ENCODE measurements around the gene DLST.
"Not testable (repeated sequence)": the region's sequence is repeated elsewhere in the genome, so short reads cannot be mapped to it uniquely, and the experiment has no call there.

Gene DLST

DNA sequence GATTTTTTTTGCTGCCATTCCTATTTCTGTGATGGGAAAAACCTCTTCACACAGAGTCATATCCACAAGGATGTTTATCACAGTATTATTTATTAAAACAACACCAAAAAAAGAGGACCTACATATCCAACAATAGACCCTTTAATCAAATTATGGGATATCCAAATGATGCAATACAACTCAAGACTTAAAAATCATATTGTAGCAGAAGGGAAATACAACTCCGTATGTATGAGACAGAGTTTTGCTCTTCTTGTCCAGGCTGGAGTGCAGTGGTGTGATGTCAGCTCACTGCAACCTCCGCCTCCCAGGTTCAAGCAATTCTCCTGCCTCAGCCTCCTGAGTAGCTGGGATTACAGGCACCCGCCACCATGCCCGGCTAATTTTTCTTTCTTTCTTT lies 51.2 kb downstream of the DLST start:
- H3K9ac ChIP-seq (ENCODE audit: low read depth, low read length); H3K27me3 ChIP-seq (ENCODE audit: insufficient read depth, low read length); H3K9me3 ChIP-seq (ENCODE audit: insufficient read depth, low read depth, low read length); H3K27ac ChIP-seq (ENCODE audit: low read depth, low read length); H3K4me1 ChIP-seq (ENCODE audit: insufficient read depth, low read length); H3K36me3 ChIP-seq (ENCODE audit: insufficient read depth, low read length); H3K4me3 ChIP-seq (ENCODE audit: low read length): not testable (repeated sequence)
- WGBS: 92% methylated on average over 2 of the region's 4 CpGs

DNA sequence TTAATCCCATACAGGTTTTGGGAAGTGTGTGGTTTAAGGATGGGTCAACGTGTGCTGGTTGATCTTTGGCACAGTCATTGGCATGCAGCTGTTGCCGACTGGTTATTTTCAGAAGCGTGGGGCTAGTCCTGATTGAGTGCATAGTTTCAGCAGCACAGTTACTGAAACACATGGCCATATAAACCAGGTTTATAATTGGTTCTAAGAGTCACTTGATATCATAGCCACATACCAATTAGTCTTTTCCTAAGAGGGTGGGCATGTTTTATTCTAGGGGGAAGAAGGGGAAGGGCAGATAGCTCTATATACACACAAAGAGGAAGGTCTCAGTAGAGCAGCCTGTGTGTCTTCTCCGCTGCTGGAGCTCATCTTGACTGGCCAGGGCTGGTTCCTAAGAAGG lies 52.3 kb downstream of the DLST start:
- Histone ChIP-seq H3K27ac (ENCODE audit: low read depth, low read length) (no peak overlapping the region), H3K36me3 (ENCODE audit: insufficient read depth, low read length) (no peaks in the 10 kb centered on the region), H3K27me3 (ENCODE audit: insufficient read depth, low read length) (0 out of 2 replicates have a peak, but pooled peaks cover 2% of the 10 kb centered on the region), H3K4me1 (ENCODE audit: insufficient read depth, low read length) (no peaks in the 10 kb centered on the region), H3K9ac (ENCODE audit: low read depth, low read length) (no peak overlapping the region), H3K4me3 (ENCODE audit: low read length) (no peak overlapping the region), H3K9me3 (ENCODE audit: insufficient read depth, low read depth, low read length) (no peaks in the 10 kb centered on the region)
- 86% methylated on average over 4 of the region's 4 CpGs for WGBS

DNA sequence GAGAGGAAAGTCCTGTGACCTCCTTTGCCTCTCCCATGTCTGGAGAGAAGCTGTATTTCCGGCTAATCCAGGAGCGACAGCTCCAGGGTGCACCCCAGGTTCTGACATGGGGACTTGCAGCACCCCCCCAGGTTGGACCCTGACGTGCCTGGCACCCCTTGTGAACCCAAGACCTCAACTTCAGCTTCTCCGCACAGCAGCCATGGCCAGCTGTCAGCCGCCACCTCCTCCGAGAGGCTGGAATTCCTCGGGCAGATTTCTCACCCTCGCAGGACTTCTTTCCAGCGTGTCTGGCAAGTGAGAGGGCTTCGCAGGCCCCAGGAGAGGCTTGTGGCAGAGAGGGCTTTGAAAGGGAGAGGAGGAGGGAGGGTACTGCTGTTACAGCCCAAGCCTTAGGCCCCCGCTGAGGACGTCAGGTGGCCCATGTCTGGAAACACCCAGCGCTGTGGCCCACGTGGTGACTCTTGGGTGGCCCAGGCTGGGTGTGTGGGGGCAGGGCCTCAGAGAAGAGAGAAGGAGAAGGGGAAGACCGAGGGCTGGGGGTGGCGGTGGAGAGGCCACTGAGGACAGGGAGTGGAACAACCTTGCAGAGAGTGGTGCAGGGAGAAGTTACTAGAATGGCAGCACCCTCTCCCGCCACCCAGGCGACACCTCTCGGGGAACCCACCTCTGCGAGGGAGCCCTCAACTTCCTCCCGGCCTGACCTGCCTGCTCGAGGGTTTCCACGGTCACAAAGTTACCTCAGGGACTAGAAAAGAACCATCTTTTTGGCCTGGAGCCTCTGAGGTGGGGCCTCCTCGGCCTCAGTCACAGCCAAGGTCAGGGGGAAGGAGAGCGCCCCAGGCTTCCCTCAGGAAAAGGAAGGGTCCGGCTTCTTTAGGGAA lies 53.0 kb downstream of the DLST start:
- Histone ChIP-seq H3K4me1 (ENCODE audit: insufficient read depth, low read length) (no peaks in the 10 kb centered on the region), H3K4me3 (ENCODE audit: low read length) (no peak overlapping the region), H3K9ac (ENCODE audit: low read depth, low read length) (no peak overlapping the region), H3K9me3 (ENCODE audit: insufficient read depth, low read depth, low read length) (no peaks in the 10 kb centered on the region), H3K27ac (ENCODE audit: low read depth, low read length) (no peak overlapping the region), H3K36me3 (ENCODE audit: insufficient read depth, low read length) (no peaks in the 10 kb centered on the region), H3K27me3 (ENCODE audit: insufficient read depth, low read length) (0 out of 2 replicates have a peak, but pooled peaks cover 2% of the 10 kb centered on the region)
- WGBS: 79% methylated on average over 26 of the region's 26 CpGs

DNA sequence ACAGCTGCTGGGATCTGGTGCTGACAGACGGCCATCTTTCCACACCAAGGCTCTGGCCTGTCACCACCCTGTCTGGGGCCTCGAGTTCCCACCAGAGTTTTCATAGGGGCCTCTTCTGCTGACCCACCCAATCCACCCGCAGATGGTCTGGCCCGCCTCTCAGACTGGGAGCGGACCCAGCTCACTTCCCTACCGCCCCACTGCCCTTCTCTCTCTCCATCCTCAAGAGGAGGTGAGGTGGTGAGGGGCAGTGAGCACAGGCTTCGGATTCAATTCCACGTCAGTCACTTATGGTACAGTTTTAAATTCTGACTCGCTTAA lies 53.6 kb downstream of the DLST start:
- H3K4me1 ChIP-seq (ENCODE audit: insufficient read depth, low read length): no peaks in the 10 kb centered on the region
- H3K9me3 ChIP-seq (ENCODE audit: insufficient read depth, low read depth, low read length): no peaks in the 10 kb centered on the region
- 0 out of 2 replicates have a peak, but pooled peaks cover 2% of the 10 kb centered on the region for H3K27me3 ChIP-seq (ENCODE audit: insufficient read depth, low read length)
- H3K27ac ChIP-seq (ENCODE audit: low read depth, low read length): no peak overlapping the region
- no peak overlapping the region for H3K4me3 ChIP-seq (ENCODE audit: low read length)
- no peaks in the 10 kb centered on the region for H3K36me3 ChIP-seq (ENCODE audit: insufficient read depth, low read length)
- 82% methylated on average over 9 of the region's 9 CpGs for WGBS
- H3K9ac ChIP-seq (ENCODE audit: low read depth, low read length): no peak overlapping the region

DNA sequence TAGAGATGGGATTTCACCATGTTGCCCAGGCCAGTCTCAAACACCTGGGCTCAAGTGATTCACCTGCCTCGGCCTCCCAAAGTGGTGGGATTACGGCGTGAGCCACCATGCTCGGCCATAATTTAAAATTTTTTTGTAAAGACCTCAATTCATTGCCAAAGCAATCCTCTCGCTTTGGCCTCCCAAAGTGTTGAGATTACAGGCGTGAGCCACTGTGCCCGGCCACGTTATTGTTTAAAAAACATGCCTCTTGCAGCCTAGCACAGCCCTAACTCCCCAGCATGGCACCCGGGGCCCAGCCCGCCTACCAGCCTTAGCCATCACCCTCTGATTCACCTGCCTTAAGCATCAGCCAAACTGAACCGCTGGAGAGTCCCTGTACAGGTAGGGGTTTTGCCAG lies 54.4 kb downstream of the DLST start:
- 0 out of 2 replicates have a peak, but pooled peaks cover 2% of the 10 kb centered on the region for H3K27me3 ChIP-seq (ENCODE audit: insufficient read depth, low read length)
- WGBS: 88% methylated on average over 11 of the region's 11 CpGs

DNA sequence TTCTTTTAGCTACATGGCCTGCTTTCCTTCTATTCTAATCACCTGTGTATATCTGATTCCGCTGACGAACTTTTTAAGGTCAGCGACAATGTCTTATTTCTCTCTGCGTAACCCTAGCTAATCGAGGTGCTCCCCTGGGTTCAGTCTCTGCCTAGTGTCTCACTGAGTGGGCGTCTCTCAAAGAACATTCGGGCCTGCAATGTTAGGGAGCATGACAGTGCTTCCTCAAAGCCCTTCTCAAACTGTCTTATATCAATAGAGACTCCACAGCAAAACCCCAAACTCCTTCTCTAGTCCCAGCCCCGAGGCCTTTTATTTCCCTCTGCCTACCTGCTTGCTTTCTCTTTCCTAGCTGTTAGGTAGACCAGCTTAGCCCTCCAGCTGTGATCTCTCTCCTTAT lies 55.0 kb downstream of the DLST start:
- Histone ChIP-seq H3K36me3 (ENCODE audit: insufficient read depth, low read length) (no peaks in the 10 kb centered on the region), H3K27ac (ENCODE audit: low read depth, low read length) (no peak overlapping the region), H3K9me3 (ENCODE audit: insufficient read depth, low read depth, low read length) (no peaks in the 10 kb centered on the region), H3K4me1 (ENCODE audit: insufficient read depth, low read length) (no peaks in the 10 kb centered on the region), H3K27me3 (ENCODE audit: insufficient read depth, low read length) (0 out of 2 replicates have a peak, but pooled peaks cover 2% of the 10 kb centered on the region), H3K9ac (ENCODE audit: low read depth, low read length) (no peak overlapping the region), H3K4me3 (ENCODE audit: low read length) (no peak overlapping the region)
- WGBS: 92% methylated on average over 8 of the region's 8 CpGs

More for the DNA sequence above, 54.4 kb downstream of the DLST start:
- no peaks in the 10 kb centered on the region for H3K36me3 ChIP-seq (ENCODE audit: insufficient read depth, low read length)
- H3K4me1 ChIP-seq (ENCODE audit: insufficient read depth, low read length): no peaks in the 10 kb centered on the region
- no peak overlapping the region for H3K9ac ChIP-seq (ENCODE audit: low read depth, low read length)
- H3K9me3 ChIP-seq (ENCODE audit: insufficient read depth, low read depth, low read length): no peaks in the 10 kb centered on the region
- H3K4me3 ChIP-seq (ENCODE audit: low read length): no peak overlapping the region
- no peak overlapping the region for H3K27ac ChIP-seq (ENCODE audit: low read depth, low read length)

DNA sequence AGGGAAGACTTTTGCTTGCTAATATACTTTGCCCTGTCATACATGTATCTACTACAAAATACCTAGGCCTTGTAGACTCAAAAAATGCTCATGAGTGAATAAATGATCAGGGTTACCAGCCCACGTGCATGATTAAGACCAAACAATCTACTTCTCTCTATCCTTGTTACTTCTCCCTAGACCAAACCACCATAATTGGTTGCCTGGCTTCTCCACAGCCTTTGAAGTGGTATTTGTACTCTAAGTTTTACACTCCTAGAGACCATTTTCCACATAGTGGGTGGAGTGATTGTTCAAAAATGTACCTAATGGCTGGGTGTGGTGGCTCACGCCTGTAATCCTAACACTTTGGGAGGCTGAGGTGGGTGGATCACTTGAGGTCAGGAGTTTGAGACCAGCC lies 55.5 kb downstream of the DLST start:
- Histone ChIP-seq H3K27me3 (ENCODE audit: insufficient read depth, low read length) (0 out of 2 replicates have a peak, but pooled peaks cover 2% of the 10 kb centered on the region), H3K9ac (ENCODE audit: low read depth, low read length) (no peak overlapping the region), H3K36me3 (ENCODE audit: insufficient read depth, low read length) (no peaks in the 10 kb centered on the region), H3K4me3 (ENCODE audit: low read length) (no peak overlapping the region), H3K4me1 (ENCODE audit: insufficient read depth, low read length) (peaks cover 3% of the 10 kb centered on the region; the same call in 1 of the 2 replicates), H3K27ac (ENCODE audit: low read depth, low read length) (no peak overlapping the region), H3K9me3 (ENCODE audit: insufficient read depth, low read depth, low read length) (no peaks in the 10 kb centered on the region)
- 90% methylated on average over 2 of the region's 2 CpGs for WGBS

DNA sequence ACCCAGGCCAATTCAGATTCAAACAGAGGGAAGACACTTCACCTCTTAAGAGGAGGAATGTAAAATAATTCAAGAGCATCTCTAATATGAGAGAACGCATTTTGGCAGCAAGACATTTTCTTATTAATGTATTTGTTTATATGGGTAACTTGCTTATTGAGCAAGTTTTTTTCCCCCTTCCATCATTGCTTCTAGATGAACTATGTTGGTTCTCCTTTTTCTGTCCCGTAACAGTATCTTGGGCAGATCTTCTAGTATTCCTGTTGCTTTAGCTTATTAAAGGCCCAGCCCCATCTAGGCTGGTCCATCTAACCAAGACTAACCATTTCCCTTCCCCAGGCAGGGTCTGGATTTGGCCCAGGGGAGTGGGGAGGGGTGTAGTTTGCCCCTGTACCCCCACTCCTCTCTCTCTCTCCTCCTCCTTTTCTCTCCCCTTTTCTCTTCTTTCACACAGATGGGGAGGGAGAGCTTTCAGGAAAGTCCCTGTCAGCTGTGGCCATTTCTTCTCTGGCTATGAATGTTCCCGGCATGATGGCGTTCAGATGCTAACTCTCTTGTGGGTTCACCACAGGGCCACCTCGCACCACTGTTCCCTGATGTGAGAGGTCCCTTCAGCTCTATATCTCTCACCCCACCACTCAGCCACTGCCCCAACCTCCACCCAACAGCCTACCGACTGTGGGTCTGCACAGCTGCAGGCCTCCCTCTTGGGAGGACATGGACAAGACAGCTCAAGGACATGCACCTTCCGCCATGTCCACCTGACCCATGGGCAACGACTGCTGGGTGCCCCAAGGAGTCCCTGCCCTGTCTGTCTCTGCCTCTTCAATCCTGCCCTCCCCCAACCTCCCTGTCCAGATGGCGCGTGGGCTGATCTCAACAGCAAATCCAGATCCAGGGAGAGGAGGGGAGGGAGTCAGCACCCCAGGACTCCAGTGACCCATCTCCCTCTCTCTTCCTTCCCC lies 57.1 kb downstream of the DLST start:
- Histone ChIP-seq H3K36me3 (ENCODE audit: insufficient read depth, low read length) (no peaks in the 10 kb centered on the region), H3K4me3 (ENCODE audit: low read length) (no peak overlapping the region), H3K4me1 (ENCODE audit: insufficient read depth, low read length) (peaks cover 5% of the 10 kb centered on the region; the same call in 1 of the 2 replicates), H3K27ac (ENCODE audit: low read depth, low read length) (no peak overlapping the region), H3K9ac (ENCODE audit: low read depth, low read length) (no peak overlapping the region), H3K9me3 (ENCODE audit: insufficient read depth, low read depth, low read length) (no peaks in the 10 kb centered on the region), H3K27me3 (ENCODE audit: insufficient read depth, low read length) (0 out of 2 replicates have a peak, but pooled peaks cover 2% of the 10 kb centered on the region)
- 93% methylated on average over 7 of the region's 10 CpGs for WGBS

DNA sequence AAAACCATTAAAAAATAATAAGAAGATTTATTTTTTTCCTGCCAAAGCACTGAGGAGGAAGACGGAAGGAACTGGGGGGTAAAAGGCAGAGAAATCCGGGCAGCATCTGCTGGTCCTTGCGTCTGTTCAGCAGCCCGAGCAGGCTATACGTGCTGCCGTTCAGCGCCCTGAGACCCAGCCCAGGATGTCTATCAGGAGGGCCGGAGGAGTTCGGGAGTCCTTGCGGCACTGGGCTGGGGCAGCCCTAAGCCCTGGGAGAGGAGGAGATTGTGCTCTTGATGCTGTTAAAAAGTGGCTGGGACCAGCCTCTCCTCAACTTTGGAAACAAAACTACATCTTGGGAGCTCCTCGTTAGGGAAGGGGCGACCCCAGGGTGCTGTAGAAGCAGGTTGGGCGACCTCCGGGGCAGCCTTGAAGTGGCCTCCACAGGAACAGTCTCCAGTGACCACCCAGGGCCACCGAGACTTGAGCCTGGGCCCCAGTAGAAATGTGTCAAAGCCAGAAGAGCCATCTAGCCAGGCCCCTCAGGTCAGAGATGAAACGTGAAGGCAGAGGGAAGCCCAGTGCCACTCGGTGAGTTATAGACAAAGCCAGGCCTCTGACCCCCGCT lies 59.3 kb downstream of the DLST start:
- Histone ChIP-seq H3K9me3 (ENCODE audit: insufficient read depth, low read depth, low read length) (no peaks in the 10 kb centered on the region), H3K4me3 (ENCODE audit: low read length) (no peak overlapping the region), H3K27me3 (ENCODE audit: insufficient read depth, low read length) (no peaks in the 10 kb centered on the region), H3K36me3 (ENCODE audit: insufficient read depth, low read length) (no peaks in the 10 kb centered on the region), H3K4me1 (ENCODE audit: insufficient read depth, low read length) (peaks cover 5% of the 10 kb centered on the region; the same call in 1 of the 2 replicates), H3K9ac (ENCODE audit: low read depth, low read length) (no peak overlapping the region), H3K27ac (ENCODE audit: low read depth, low read length) (no peak overlapping the region)
- 93% methylated on average over 18 of the region's 18 CpGs for WGBS

DNA sequence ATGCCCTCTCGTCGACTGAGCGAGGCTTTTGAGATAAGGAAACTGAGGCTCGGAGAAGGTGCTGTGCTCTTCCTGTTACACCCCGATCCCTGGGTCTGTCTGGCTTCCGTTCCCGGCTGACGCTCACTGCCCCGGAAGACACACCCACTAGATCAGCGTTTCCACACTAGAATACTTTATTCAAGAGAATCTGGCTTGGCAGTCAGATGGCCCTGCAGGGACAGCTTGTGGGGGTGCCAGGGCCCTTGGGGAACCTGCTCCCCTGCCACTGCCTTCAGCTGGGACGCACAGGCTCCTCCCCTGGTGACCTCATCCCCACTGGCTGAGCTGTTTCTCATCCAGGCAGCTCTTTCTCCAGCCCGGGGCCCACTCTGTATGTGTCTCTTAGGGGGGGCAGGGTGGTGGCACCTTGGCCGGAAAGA lies 60.0 kb downstream of the DLST start:
- Histone ChIP-seq H3K9me3 (ENCODE audit: insufficient read depth, low read depth, low read length) (no peaks in the 10 kb centered on the region), H3K27ac (ENCODE audit: low read depth, low read length) (no peak overlapping the region), H3K9ac (ENCODE audit: low read depth, low read length) (no peak overlapping the region), H3K36me3 (ENCODE audit: insufficient read depth, low read length) (no peaks in the 10 kb centered on the region), H3K4me1 (ENCODE audit: insufficient read depth, low read length) (peaks cover 5% of the 10 kb centered on the region; the same call in 1 of the 2 replicates), H3K27me3 (ENCODE audit: insufficient read depth, low read length) (no peaks in the 10 kb centered on the region), H3K4me3 (ENCODE audit: low read length) (no peak overlapping the region)
- 76% methylated on average over 13 of the region's 13 CpGs for WGBS

Measured in HUES64 (cell line).